ENCODE measurements around the gene MAGEA10. TPM values are rescaled to one million over a fixed set of nuclear protein-coding genes. Genes with fewer than 3 reads are reported as not detected.

MAGEA10 gene
- polyA plus RNA-seq, 1 donor from 2014 or later, result not detected

GRCh38 chrX:152157042-152157441 lies 18.7 kb upstream of the MAGEA10 start:
- H3K4me3 ChIP-seq (ENCODE audit: low read length), result no peak overlapping the region
- H3K27ac ChIP-seq (ENCODE audit: low read length), result no peak overlapping the region
- H3K36me3 ChIP-seq (ENCODE audit: insufficient read depth, low read length), result no peaks in the 10 kb centered on the region
- H3F3A ChIP-seq (ENCODE audit: insufficient read depth, low read length, poor library complexity, severe bottlenecking), result no peaks in the 10 kb centered on the region
- no peaks in the 10 kb centered on the region for H3K79me2 ChIP-seq (replicated peaks; ENCODE audit: insufficient read depth, low read length)
- no peaks in the 10 kb centered on the region for H4K20me1 ChIP-seq (ENCODE audit: insufficient read depth)
- H3K9me2 ChIP-seq (ENCODE audit: insufficient read depth, low read length), result no peaks in the 10 kb centered on the region
- no peak for TF ChIP-seq CTCF (IDR thresholded peaks at IDR 0.05; ENCODE audit: poor library complexity, severe bottlenecking)
- no peak overlapping the region for H3K4me2 ChIP-seq (ENCODE audit: low read length)
- H3K27me3 ChIP-seq (ENCODE audit: insufficient read depth, low read depth, low read length), result no peaks in the 10 kb centered on the region
- H2AFZ ChIP-seq (ENCODE audit: low read depth, low read length), result no peak overlapping the region
- H3K9ac ChIP-seq (ENCODE audit: low read length), result no peak overlapping the region
- H3K9me3 ChIP-seq (ENCODE audit: low read length), result no peaks in the 10 kb centered on the region

GRCh38 chrX:152155766-152156310 lies 17.5 kb upstream of the MAGEA10 start:
- Histone ChIP-seq H3K9me2 (ENCODE audit: insufficient read depth, low read length) (no peaks in the 10 kb centered on the region), H2AFZ (ENCODE audit: low read depth, low read length) (no peak overlapping the region), H3K9me3 (ENCODE audit: low read length) (no peaks in the 10 kb centered on the region), H3K4me2 (ENCODE audit: low read length) (no peak overlapping the region), H3K36me3 (ENCODE audit: insufficient read depth, low read length) (no peaks in the 10 kb centered on the region), H3K27ac (ENCODE audit: low read length) (no peak overlapping the region), H4K20me1 (ENCODE audit: insufficient read depth) (no peaks in the 10 kb centered on the region), H3K27me3 (ENCODE audit: insufficient read depth, low read depth, low read length) (no peaks in the 10 kb centered on the region), H3K4me3 (ENCODE audit: low read length) (no peak overlapping the region), H3F3A (ENCODE audit: insufficient read depth, low read length, poor library complexity, severe bottlenecking) (no peaks in the 10 kb centered on the region), H3K79me2 (replicated peaks; ENCODE audit: insufficient read depth, low read length) (no peaks in the 10 kb centered on the region), H3K9ac (ENCODE audit: low read length) (no peak overlapping the region)
- TF ChIP-seq REST (IDR thresholded peaks at IDR 0.05; ENCODE audit: borderline replicate concordance) (no peak), TAF1 (IDR thresholded peaks at IDR 0.05; ENCODE audit: low read depth) (no peak), EP300 (conservative IDR thresholded peaks at IDR 0.05; ENCODE audit: poor library complexity, severe bottlenecking) (no peak), EZH2 (IDR thresholded peaks at IDR 0.05; ENCODE audit: borderline replicate concordance, insufficient read depth, low read length, poor library complexity, severe bottlenecking) (no peak), POLR2AphosphoS5 (IDR thresholded peaks at IDR 0.05) (no peak), RAD21 (conservative IDR thresholded peaks at IDR 0.05) (no peak)

- Histone ChIP-seq H3K79me2 (replicated peaks; ENCODE audit: insufficient read depth, low read length) (no peaks in the 10 kb centered on the region), H2AFZ (ENCODE audit: low read depth, low read length) (no peak overlapping the region), H3K9ac (ENCODE audit: low read length) (no peak overlapping the region), H3K9me2 (ENCODE audit: insufficient read depth, low read length) (no peaks in the 10 kb centered on the region), H3K27ac (ENCODE audit: low read length) (no peak overlapping the region), H4K20me1 (ENCODE audit: insufficient read depth) (no peaks in the 10 kb centered on the region), H3K9me3 (ENCODE audit: low read length) (no peaks in the 10 kb centered on the region), H3K27me3 (ENCODE audit: insufficient read depth, low read depth, low read length) (no peaks in the 10 kb centered on the region), H3K4me2 (ENCODE audit: low read length) (no peak overlapping the region), H3K36me3 (ENCODE audit: insufficient read depth, low read length) (no peaks in the 10 kb centered on the region), H3F3A (ENCODE audit: insufficient read depth, low read length, poor library complexity, severe bottlenecking) (no peaks in the 10 kb centered on the region), H3K4me3 (ENCODE audit: low read length) (no peak overlapping the region)
- TF ChIP-seq CTCF (IDR thresholded peaks at IDR 0.05; ENCODE audit: poor library complexity, severe bottlenecking) (no peak), SMC3 (conservative IDR thresholded peaks at IDR 0.05; ENCODE audit: poor library complexity) (no peak), POLR2AphosphoS5 (IDR thresholded peaks at IDR 0.05) (no peak), EP300 (conservative IDR thresholded peaks at IDR 0.05; ENCODE audit: poor library complexity, severe bottlenecking) (no peak), REST (IDR thresholded peaks at IDR 0.05; ENCODE audit: borderline replicate concordance) (no peak), RAD21 (conservative IDR thresholded peaks at IDR 0.05) (no peak), MXI1 (conservative IDR thresholded peaks at IDR 0.05; ENCODE audit: poor library complexity, severe bottlenecking) (no peak), TAF1 (IDR thresholded peaks at IDR 0.05; ENCODE audit: low read depth) (no peak), EZH2 (IDR thresholded peaks at IDR 0.05; ENCODE audit: borderline replicate concordance, insufficient read depth, low read length, poor library complexity, severe bottlenecking) (no peak)
Measured at GRCh38 chrX:152154050-152154449, 15.7 kb upstream of the MAGEA10 start.
